Liver (tissue), 9 donors: ENCODE data around the gene TMEM100. TPM values are rescaled to one million over a fixed set of nuclear protein-coding genes. Genes with fewer than 3 reads are reported as not detected.

ENCODE experiments used
- DNase-seq: peaks from one replicate; pipeline ENCODE4 v3.0.0-alpha.2; 2017; ENCODE audit warnings: low spot score
- H3K27ac ChIP-seq, 2 donors: one replicate each; pipeline ENCODE4 v1.7.0; 2013; ENCODE audit warnings: inconsistent platforms in 2 of 2, low read length in 2 of 2, control low read depth in 1 of 2, low read depth in 1 of 2, mild to moderate bottlenecking in 1 of 2
- H3K27me3 ChIP-seq, 4 donors: one replicate each; pipeline versions ENCODE4 v1.6.1 to v1.7.0; 2013; ENCODE audit warnings: low read length in 3 of 4, inconsistent platforms in 1 of 4, mild to moderate bottlenecking in 1 of 4, moderate library complexity in 1 of 4; ENCODE audit not compliant: control insufficient read depth in 4 of 4, insufficient read depth in 4 of 4
- H3K36me3 ChIP-seq, 4 donors: one replicate each; pipeline versions ENCODE4 v1.6.1 to v1.7.0; 2013; ENCODE audit warnings: low read length in 3 of 4, mild to moderate bottlenecking in 3 of 4, low read depth in 1 of 4, moderate library complexity in 1 of 4; ENCODE audit not compliant: control insufficient read depth in 4 of 4, insufficient read depth in 3 of 4
- H3K4me1 ChIP-seq, 4 donors: one replicate each; pipeline versions ENCODE4 v1.6.1 to v1.7.0; 2013; ENCODE audit warnings: low read length in 3 of 4, mild to moderate bottlenecking in 3 of 4, moderate library complexity in 1 of 4; ENCODE audit not compliant: control insufficient read depth in 4 of 4, insufficient read depth in 4 of 4
- H3K4me3 ChIP-seq, 3 donors: one replicate each; pipeline versions ENCODE4 v1.6.1 to v1.7.0; 2013; ENCODE audit warnings: low read length in 3 of 3, control low read depth in 1 of 3, low read depth in 1 of 3, mild to moderate bottlenecking in 1 of 3
- H3K9ac ChIP-seq, 2 donors: one replicate each; pipeline ENCODE4 v1.7.0; 2013; ENCODE audit warnings: low read length in 2 of 2, mild to moderate bottlenecking in 2 of 2, moderate library complexity in 2 of 2, control low read depth in 1 of 2, low read depth in 1 of 2
- H3K9me3 ChIP-seq, 4 donors: one replicate each; pipeline versions ENCODE4 v1.6.1 to v1.7.0; 2013; ENCODE audit warnings: low read length in 3 of 4; ENCODE audit not compliant: control insufficient read depth in 4 of 4
- CTCF ChIP-seq: fragments of 150-350 bp; IDR thresholded peaks from 2 replicates; pipeline ENCODE4 v1.5.1; 2017; ENCODE audit warnings: improper control_type of control experiment, low read depth, low read length; ENCODE audit not compliant: missing input control
- EGR1 ChIP-seq, 2 donors: IDR thresholded peaks; 2 replicates each; pipeline ENCODE4 v1.6.1; 2016 to 2018; ENCODE audit warnings: antibody characterized with exemption in 2 of 2, low read depth in 2 of 2
- FOXA1 ChIP-seq: IDR thresholded peaks from 2 replicates; pipeline ENCODE4 v1.6.1; 2016; ENCODE audit warnings: antibody characterized with exemption
- FOXA2 ChIP-seq: IDR thresholded peaks from 2 replicates; pipeline ENCODE4 v1.6.1; 2016; ENCODE audit warnings: antibody characterized with exemption
- GABPA ChIP-seq, 2 donors: IDR thresholded peaks in 1 of 2; conservative IDR thresholded peaks in 1 of 2; 2 replicates each; pipeline ENCODE4 v1.6.1; 2016; ENCODE audit warnings: antibody characterized with exemption in 2 of 2, mild to moderate bottlenecking in 1 of 2, moderate library complexity in 1 of 2
- HNF4A ChIP-seq, 2 donors: conservative IDR thresholded peaks; 2 replicates each; pipeline ENCODE4 v1.6.1; 2016; ENCODE audit warnings: antibody characterized with exemption in 2 of 2, mild to moderate bottlenecking in 2 of 2
- HNF4G ChIP-seq: IDR thresholded peaks from 2 replicates; pipeline ENCODE4 v1.6.1; 2016; ENCODE audit warnings: antibody characterized with exemption
- JUND ChIP-seq, 2 donors: IDR thresholded peaks; 2 replicates each; pipeline ENCODE4 v1.6.1; 2016; ENCODE audit warnings: antibody characterized with exemption in 2 of 2
- NR2F2 ChIP-seq: IDR thresholded peaks from 2 replicates; pipeline ENCODE4 v1.6.1; 2016; ENCODE audit warnings: antibody characterized with exemption
- REST ChIP-seq: IDR thresholded peaks from 2 replicates; pipeline ENCODE4 v1.6.1; 2016; ENCODE audit warnings: antibody characterized with exemption, mild to moderate bottlenecking
- RXRA ChIP-seq, 2 donors: IDR thresholded peaks; 2 replicates each; pipeline ENCODE4 v1.6.1; 2017 to 2018; ENCODE audit warnings: antibody characterized with exemption in 2 of 2, mild to moderate bottlenecking in 1 of 2
- SP1 ChIP-seq: IDR thresholded peaks from 2 replicates; pipeline ENCODE4 v1.6.1; 2018; ENCODE audit warnings: antibody characterized with exemption, mild to moderate bottlenecking
- TAF1 ChIP-seq: conservative IDR thresholded peaks from 2 replicates; pipeline ENCODE4 v1.6.1; 2016; ENCODE audit warnings: antibody characterized with exemption, mild to moderate bottlenecking
- YY1 ChIP-seq: IDR thresholded peaks from 2 replicates; pipeline ENCODE4 v1.6.1; 2016; ENCODE audit warnings: antibody characterized with exemption, mild to moderate bottlenecking
- ZBTB33 ChIP-seq: IDR thresholded peaks from 2 replicates; pipeline ENCODE4 v1.6.1; 2016; ENCODE audit warnings: antibody characterized with exemption
- WGBS: extraction: QIAGEN DNeasy Blood & Tissue Kit; methylation state at CpG from one replicate; pipeline ENCODE4 v1.1.7; 2013; 5-methylcytosine and 5-hydroxymethylcytosine counted together
- polyA plus RNA-seq, 2 donors: library from polyadenylated mRNA; stranded (reverse) in 1 of 2; unstranded in 1 of 2; fragments of 200-250 nt in 1 of 2; fragments of >200 nt in 1 of 2; fragmentation: Nextera tagmentation in 1 of 2; extraction: Ambion mirVana in 1 of 2; gene quantifications; one replicate each; pipeline versions ENCODE4 v1.2.1 to v1.2.3, GENCODE V29; 2013 to 2015
- total RNA-seq, 2 donors: library from RNA; depleted of rRNA; stranded (reverse); fragments of >200 nt; gene quantifications; one replicate each; pipeline ENCODE4 v1.2.3, GENCODE V29; 2014
- TF ChIP-seq, protein P1 (sequence below): IDR thresholded peaks from 2 replicates; pipeline ENCODE4 v1.6.1; 2016; ENCODE audit warnings: antibody characterized with exemption
- donor health status: healthy.
- donor health status: healthy.
- donor health status: healthy.
- donor health status: healthy.
- donor health status: healthy.

Gene TMEM100
- total and polyA plus RNA-seq, 4 donors: 0.09 to 4.8 (median 2.3) TPM

GRCh38 chr17:55743103-55743679, 20.5 kb upstream of the TMEM100 start:
- no peak overlapping the region for H3K27ac ChIP-seq
- no peak for DNase-seq
- peak; percentile 54 to 80 for TF ChIP-seq JUND (IDR thresholded peaks at IDR 0.05)
- no peak for TF ChIP-seq CTCF
- no peak for TF ChIP-seq YY1
- no peak for TF ChIP-seq REST
- no peak for TF ChIP-seq HNF4G
- H3K4me3 ChIP-seq: no peak overlapping the region
- H3K9ac ChIP-seq: no peak overlapping the region
- H3K9me3 ChIP-seq: no peaks in the 10 kb centered on the region
- peaks cover 0 to 17% (median 13%) of the 10 kb centered on the region in 4 donors for H3K4me1 ChIP-seq
- H3K36me3 ChIP-seq: no peaks in the 10 kb centered on the region
- WGBS: 55% methylated on average over 3 of the region's 3 CpGs
- H3K27me3 ChIP-seq: no peaks in the 10 kb centered on the region

GRCh38 chr17:55742272-55743102, 19.8 kb upstream of the TMEM100 start:
- Histone ChIP-seq H3K36me3 (no peaks in the 10 kb centered on the region), H3K27me3 (no peaks in the 10 kb centered on the region), H3K9ac (no peak overlapping the region), H3K4me1 (peaks cover 0 to 17% (median 12%) of the 10 kb centered on the region in 4 donors), H3K27ac (no peak overlapping the region), H3K9me3 (no peaks in the 10 kb centered on the region), H3K4me3 (no peak overlapping the region)
- TF ChIP-seq EGR1 (IDR thresholded peaks at IDR 0.05; ENCODE audit: low read depth in 2 of 2) (no peak), SP1 (no peak), JUND (IDR thresholded peaks at IDR 0.05) (no peak), TAF1 (no peak), NR2F2 (no peak), GABPA (IDR thresholded peaks at IDR 0.05 in 1 of 2, conservative IDR thresholded peaks at IDR 0.05 in 1 of 2) (no peak), REST (no peak), RXRA (IDR thresholded peaks at IDR 0.05) (no peak), FOXA2 (no peak), CTCF (no peak), FOXA1 (no peak), YY1 (no peak), HNF4A (conservative IDR thresholded peaks at IDR 0.05) (no peak), HNF4G (no peak), ZBTB33 (no peak)
- TF ChIP-seq, protein P1, sequence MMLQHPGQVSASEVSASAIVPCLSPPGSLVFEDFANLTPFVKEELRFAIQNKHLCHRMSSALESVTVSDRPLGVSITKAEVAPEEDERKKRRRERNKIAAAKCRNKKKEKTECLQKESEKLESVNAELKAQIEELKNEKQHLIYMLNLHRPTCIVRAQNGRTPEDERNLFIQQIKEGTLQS: no peak
- DNase-seq: no peak
- WGBS: 84% methylated on average over 12 of the region's 12 CpGs
